Spleen (tissue), 7 donors: ENCODE data around the gene AKAP13.

ENCODE experiments used
- POLR2AphosphoS5 ChIP-seq, 3 donors: sonication (generic); formaldehyde crosslinking; IDR thresholded peaks; one replicate each; pipeline ENCODE4 v1.5.1; 2017; ENCODE audit warnings: antibody characterized with exemption in 3 of 3
- TF ChIP-seq, protein P1 (sequence below), 11 experiments: fragments of 200-600 bp in 7 of 11; fragments of 450-650 bp in 4 of 11; sonication (generic) in 4 of 11; IDR thresholded peaks in 8 of 11; conservative IDR thresholded peaks in 3 of 11; 1 replicate in 7 of 11; 2 replicates in 4 of 11; pipeline versions ENCODE4 v1.4.0 to v1.8.0; 2016 to 2021; ENCODE audit warnings: antibody characterized with exemption in 11 of 11, inconsistent platforms in 4 of 11, mild to moderate bottlenecking in 1 of 11
- donor health status: DM: no; HTN: no; CAD: no; lungs with moderate emphysema.
- donor health status: DM: no; HTN: no; CAD: no.
- donor health status: DM: no; HTN: no; CAD: no.

DNA sequence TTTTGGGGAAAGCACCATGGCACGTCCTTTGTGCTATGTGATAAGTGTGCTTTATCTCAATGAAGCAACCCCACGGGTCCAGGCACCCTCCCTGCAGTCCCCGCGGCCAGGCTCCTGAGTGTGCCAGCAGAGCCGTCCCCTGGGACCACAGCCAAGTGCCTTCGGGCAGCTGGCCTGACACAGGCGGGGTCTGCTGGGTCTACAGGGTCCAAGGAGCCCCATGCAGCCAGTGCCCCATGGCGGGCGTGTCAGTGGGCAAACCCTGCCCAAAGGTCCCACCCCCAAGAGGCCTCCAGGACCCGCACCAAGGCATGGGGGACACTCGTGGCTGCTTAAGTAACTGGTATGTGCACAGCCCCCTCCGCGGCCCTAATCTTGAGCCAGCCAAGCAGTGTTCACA lies 379.0 kb downstream of the AKAP13 start:
- TF ChIP-seq, protein P1, sequence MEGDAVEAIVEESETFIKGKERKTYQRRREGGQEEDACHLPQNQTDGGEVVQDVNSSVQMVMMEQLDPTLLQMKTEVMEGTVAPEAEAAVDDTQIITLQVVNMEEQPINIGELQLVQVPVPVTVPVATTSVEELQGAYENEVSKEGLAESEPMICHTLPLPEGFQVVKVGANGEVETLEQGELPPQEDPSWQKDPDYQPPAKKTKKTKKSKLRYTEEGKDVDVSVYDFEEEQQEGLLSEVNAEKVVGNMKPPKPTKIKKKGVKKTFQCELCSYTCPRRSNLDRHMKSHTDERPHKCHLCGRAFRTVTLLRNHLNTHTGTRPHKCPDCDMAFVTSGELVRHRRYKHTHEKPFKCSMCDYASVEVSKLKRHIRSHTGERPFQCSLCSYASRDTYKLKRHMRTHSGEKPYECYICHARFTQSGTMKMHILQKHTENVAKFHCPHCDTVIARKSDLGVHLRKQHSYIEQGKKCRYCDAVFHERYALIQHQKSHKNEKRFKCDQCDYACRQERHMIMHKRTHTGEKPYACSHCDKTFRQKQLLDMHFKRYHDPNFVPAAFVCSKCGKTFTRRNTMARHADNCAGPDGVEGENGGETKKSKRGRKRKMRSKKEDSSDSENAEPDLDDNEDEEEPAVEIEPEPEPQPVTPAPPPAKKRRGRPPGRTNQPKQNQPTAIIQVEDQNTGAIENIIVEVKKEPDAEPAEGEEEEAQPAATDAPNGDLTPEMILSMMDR (IDR thresholded peaks at IDR 0.05 in 8 of 11, conservative IDR thresholded peaks at IDR 0.05 in 3 of 11) = no peak
- TF ChIP-seq POLR2AphosphoS5 (IDR thresholded peaks at IDR 0.05) = no peak
